Stimulated activated CD8-positive, alpha-beta memory T cell treated with anti-CD3 and anti-CD28 coated beads, Interleukin-4, amount 100 ng/mL, for 48 hours (primary cell): ENCODE results near the gene FER.
"Not testable (repeated sequence)": the region's sequence is repeated elsewhere in the genome, so short reads cannot be mapped to it uniquely, and the experiment has no call there.

Source experiments
- DNase-seq: peaks from one replicate; pipeline ENCODE4 v3.0.0-alpha.2; 2020

FER gene

DNA sequence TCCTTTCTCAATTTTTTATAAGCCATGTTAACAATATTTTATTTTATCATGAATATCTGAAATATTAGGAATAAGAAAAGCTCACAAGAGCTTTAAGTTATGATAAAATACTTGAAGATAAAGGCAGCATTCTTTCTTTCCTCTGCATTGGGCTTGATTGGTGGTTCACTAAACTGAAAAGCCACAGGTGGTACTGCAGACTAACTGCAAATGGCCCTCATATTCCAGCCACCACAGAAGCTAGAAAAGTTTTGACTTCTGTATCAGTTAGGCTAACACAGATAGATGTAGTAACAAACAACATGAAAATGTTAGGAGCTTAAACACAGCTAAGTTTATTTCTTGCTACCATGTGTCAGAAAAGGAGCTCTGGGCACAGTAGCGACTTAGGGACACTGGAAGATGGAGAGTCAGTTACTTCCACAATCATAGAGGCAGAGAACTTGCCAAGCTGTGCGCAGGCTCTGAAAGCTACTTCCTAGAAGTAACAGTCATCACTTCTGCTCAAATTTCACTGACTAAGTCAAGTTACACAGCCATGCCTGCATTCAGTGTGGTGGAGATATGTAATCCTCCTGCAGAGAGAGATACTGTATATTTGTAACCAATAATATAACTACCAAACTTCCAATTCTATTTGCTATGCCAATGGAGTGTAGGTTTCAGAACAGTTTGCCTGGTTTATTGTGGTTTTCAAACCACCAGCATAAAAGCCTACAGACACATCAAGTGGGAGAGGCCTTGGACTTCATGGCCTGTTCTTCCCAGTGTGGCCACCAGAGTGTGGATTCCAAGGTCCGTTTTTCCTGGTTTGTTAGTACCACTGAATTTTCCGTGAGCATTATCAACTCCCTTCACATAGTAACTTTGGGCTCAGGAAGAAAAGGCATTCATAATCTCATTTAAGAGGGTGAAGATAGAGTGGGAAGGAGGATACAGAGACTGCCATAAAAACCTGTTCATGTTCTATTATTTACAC is 393.8 kb downstream of the FER start:
- DNase-seq = no peak

DNA sequence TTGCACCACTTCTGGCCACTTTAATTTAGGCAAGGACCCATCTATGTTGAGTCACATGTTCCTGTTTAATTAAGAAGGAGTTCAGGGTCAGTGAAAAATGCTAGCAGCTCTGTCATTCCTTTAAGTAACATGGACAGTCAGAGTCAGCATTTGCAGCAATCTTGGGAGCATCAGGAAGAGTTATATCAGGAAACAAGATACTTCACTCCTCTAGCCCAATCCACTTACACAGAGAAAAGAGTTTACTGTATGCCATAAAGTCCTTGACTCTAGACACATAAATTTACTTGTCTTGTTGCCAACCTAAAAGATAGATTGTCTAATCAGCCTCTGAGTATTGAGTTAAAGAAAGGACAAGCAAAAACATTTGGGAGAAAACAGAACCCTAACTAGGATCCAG is 395.3 kb downstream of the FER start:
- no peak for DNase-seq

- DNase-seq = no peak
Measured at GRCh38 chr5:109145139-109145538, 397.4 kb downstream of the FER start.

- no peak for DNase-seq
Measured at GRCh38 chr5:109146591-109146990, 398.9 kb downstream of the FER start.

DNA sequence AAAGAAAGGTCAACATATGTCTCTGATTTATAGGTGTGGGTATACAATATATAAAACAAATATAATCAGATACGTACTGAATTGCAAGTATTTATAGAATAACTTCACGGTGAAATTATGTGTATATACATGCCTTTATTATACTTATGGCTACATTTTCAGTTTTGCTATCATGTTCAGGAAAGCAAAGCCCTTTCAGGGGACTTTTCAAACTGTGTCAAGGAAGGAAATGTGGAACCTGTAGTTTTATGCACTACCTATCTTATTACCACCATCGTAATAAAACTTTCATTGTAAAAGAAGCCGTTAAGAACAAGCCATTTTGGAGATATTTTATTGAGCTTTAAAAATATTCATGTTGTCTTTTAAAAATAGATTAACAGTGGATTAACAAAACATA is 404.9 kb downstream of the FER start:
- no peak for DNase-seq

GRCh38 chr5:109155625-109156024 is 407.9 kb downstream of the FER start:
- DNase-seq = no peak

DNA sequence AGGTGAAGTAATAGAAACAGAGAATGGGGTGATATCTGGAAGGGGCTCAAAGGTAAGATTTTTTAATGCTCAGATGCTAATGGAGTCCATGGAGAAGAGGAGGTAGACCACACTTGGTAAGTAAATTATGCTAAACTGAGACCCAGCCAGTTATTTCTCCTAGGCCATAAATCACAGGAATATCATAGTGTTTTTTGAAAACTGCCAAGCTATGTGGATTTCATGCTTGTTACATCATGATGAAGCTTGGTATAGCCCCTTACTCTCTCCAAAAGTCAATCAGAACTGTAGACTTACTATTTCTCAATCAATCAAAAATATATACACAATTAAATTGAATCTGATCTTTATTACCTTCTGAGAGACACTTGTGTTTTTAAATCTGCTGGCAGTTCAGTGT is 409.2 kb downstream of the FER start:
- DNase-seq = no peak

DNA sequence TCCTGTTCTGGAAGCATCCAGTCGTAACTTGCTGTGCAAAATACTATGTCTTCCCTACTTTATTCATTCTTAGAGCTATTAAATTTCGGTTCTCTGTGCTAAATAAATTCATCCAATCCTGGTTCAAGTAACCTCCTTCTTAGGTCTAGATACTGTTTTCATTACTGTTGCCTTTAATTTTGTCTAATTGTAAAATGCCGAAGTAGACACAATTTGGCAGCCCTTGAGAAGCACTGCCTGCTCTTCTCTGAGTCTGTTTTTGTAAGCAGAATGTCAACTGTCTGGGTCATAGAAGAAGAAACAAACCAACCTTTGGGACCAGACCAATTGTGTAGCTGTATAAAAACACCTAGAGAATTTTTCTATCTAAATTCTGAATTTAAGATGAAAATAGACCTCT is 412.8 kb downstream of the FER start:
- DNase-seq = no peak

DNA sequence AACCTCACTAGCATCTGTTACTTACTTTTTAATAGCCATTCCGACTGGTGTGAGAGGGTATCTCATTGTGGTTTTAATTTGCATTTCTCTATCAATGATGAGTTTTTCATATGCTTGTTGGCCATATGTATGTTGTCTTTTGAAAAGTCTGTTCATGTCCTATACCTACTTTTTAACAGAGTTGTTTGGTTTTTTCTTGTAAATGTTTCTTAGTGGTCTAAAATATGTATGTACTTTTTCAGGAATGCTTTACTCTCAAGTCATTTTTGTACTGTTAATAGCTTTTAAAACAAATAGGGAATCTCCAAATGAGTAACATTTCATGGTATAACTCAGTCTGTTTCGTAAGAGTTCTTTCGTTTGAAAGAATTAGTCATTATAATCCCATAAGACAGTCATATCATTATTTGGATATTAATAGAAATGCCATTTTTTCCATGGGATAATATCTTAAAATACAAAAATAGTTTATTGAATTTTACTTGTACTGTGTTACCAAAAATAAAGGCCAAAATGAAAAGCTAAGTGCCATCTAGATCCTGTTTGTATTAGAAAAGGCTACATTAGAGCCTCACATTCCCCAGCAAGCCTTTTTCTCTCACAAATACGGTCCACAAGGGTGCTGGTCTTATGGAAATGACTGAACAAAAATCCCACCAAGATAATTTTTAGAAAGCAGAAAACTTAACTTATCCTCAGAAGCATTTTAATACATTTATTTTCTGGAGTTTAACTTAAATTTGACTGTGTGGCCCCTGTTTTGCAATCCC is 414.4 kb downstream of the FER start:
- no peak for DNase-seq

DNA sequence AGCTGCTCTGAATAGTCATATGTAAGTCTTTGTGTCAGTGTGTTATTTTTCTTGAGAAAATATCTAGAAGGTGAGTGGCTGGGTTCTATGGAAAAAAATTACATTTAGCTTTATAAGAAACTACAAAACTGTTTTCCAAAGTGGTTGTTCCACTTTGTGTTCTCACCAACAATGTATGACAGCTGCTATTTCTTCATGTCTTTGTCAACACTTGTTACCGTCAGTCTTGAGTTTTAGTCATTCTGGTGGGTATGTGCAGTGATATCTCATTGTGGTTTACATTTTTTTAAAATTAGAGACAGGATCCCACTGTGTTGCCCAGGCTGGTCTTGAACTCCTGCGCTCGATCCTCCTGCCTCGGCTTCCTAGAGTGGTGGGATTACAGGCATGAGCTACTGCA is 415.6 kb downstream of the FER start:
- DNase-seq = no peak

GRCh38 chr5:109164001-109164400 is 416.3 kb downstream of the FER start:
- no peak for DNase-seq

GRCh38 chr5:109167586-109167985 is 419.9 kb downstream of the FER start:
- DNase-seq = no peak

DNA sequence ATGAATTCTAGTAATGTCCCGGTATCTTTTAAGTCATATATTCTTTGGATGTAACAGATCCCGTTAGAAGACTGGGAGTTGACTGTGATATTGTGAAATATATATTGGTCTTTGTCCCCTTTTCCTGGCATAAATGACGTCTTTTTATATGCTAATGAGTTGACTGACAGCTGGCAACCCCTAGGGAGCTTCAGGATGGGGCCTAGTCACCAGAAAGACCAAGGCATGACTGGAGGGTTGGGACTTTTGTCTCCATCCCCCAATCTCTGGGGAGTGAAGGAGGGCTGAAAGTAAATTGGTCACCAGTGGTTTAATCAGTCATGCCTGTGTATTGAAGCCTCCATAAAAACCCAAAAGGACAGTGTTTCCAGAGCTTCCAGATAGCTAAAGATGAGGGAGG is 420.5 kb downstream of the FER start:
- no peak for DNase-seq

- no peak for DNase-seq
Measured at GRCh38 chr5:109170629-109171350, 423.1 kb downstream of the FER start.

- not testable (repeated sequence) for DNase-seq
Measured at GRCh38 chr5:109171437-109172073, 423.9 kb downstream of the FER start.

- no peak for DNase-seq
Measured at GRCh38 chr5:109173036-109173794, 425.5 kb downstream of the FER start.

- DNase-seq = no peak
Measured at GRCh38 chr5:109177227-109177626, 429.5 kb downstream of the FER start.

DNA sequence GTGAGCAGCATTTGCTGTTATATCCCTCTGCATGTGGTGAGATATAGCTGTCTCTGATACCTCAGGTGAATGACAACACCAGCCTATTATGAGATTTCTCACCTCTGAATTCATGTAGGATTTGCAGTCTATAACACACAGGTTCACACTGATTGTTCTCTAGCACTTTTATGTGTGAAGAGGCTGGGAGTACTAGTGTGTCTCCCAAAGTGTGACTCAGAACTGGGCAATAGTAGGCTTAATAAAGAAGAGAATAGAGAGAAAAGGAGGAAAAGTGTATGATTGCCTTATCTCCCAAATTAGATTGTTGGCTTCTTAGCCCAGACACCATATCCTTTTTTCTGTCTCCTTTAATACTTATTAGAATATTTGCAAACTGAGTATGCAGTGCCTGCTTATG is 430.1 kb downstream of the FER start:
- no peak for DNase-seq

DNA sequence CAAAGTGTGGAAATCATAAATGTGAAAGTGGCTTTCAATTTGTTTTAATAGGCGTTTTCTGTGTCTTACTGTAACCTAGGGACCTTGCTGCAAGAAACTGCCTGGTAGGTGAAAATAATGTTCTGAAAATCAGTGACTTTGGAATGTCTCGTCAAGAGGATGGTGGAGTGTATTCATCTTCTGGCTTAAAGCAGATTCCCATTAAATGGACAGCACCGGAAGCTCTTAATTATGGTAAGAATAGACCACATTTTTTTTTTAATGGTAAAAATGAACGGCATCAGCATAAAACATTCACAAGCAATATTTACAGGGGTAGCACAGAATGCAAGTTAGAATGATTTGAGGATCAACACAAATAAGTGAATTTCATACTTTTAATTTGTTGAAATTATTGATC is 433.0 kb downstream of the FER start:
- DNase-seq = no peak

- no peak for DNase-seq
Measured at GRCh38 chr5:109186759-109187158, 439.1 kb downstream of the FER start.

- DNase-seq = no peak
Measured at GRCh38 chr5:109191153-109191558, 443.5 kb downstream of the FER start.

DNA sequence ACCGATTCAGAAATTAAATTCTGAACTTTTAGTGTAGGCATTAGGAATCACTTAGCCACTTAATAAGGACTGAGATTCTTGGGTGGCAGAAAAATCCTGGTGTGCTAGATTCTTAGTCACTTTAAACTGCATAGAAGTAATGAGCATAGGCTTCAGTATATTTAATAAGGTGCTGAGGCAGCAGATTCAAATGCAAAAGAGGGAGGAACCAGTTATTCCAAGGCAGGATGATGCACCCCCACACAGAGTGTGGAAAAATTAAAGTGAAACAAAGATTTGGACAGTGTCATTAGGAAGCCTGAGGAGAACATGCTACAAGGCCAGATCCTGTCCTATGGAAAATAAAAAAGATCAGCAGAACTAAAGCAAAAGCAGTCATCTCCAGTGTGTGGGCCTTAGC is 444.3 kb downstream of the FER start:
- DNase-seq = no peak
